ENCODE measurements around the gene NIPA2.

GRCh38 chr15:22891426-22892210 lies 53.2 kb downstream of the NIPA2 start:
- TF ChIP-seq CTCF (IDR thresholded peaks at IDR 0.05; ENCODE audit: control extremely low read depth in 1 of 3, insufficient read depth in 1 of 3, low read depth in 1 of 3, low read length in 3 of 3) (no peak), CHD1 (IDR thresholded peaks at IDR 0.05; ENCODE audit: low read depth, low read length) (no peak), GABPA (IDR thresholded peaks at IDR 0.05; ENCODE audit: borderline replicate concordance, insufficient read depth, low read length) (no peak), KDM5A (IDR thresholded peaks at IDR 0.05; ENCODE audit: low read length) (no peak), SP4 (IDR thresholded peaks at IDR 0.05; ENCODE audit: low read length) (no peak), ATF3 (IDR thresholded peaks at IDR 0.05; ENCODE audit: insufficient read depth, low read depth, low read length) (no peak), RFX5 (IDR thresholded peaks at IDR 0.05; ENCODE audit: borderline replicate concordance, low read depth, low read length) (no peak), EP300 (IDR thresholded peaks at IDR 0.05; ENCODE audit: borderline replicate concordance in 1 of 2, low read depth in 2 of 2, low read length in 2 of 2) (no peak), EZH2 (IDR thresholded peaks at IDR 0.05; ENCODE audit: low read depth, low read length, severe bottlenecking) (no peak), POLR2AphosphoS5 (IDR thresholded peaks at IDR 0.05; ENCODE audit: low read depth, low read length) (no peak), POLR2A (IDR thresholded peaks at IDR 0.05; ENCODE audit: control extremely low read depth in 1 of 2, low read depth in 2 of 2, low read length in 2 of 2) (no peak), SRF (IDR thresholded peaks at IDR 0.05; ENCODE audit: low read depth, low read length) (no peak), SIN3A (conservative IDR thresholded peaks at IDR 0.05 in 1 of 2, IDR thresholded peaks at IDR 0.05 in 1 of 2; ENCODE audit: low read depth in 1 of 2, low read length in 2 of 2) (no peak), CHD2 (IDR thresholded peaks at IDR 0.05; ENCODE audit: low read length) (no peak)

All from H1 (cell line).